PC-9 (cell line): Measurements from ENCODE around the gene CEACAM1. TPM values are rescaled to one million over a fixed set of nuclear protein-coding genes. Genes with fewer than 3 reads are reported as not detected.
"Not testable (repeated sequence)": the region's sequence is repeated elsewhere in the genome, so short reads cannot be mapped to it uniquely, and the experiment has no call there.

ENCODE experiments used
- BruUV-seq: library from RNA; stranded (reverse); fragments of 400-500 nt; replicated peaks from 2 replicates; lab custom pipeline; 2021; lab: Mats Ljungman, UMichigan
- CTCF ChIA-PET: fragments of 300-600 bp; sonication (Branson Sonifier 250); formaldehyde crosslinking; loops from one replicate; lab custom pipeline; 2022; ENCODE audit warnings: antibody characterized with exemption; lab: Charles Lee
- POLR2A ChIA-PET: fragments of 300-600 bp; sonication (Branson Sonifier 250); formaldehyde crosslinking; loops from one replicate; lab custom pipeline; 2022; ENCODE audit warnings: antibody characterized with exemption; ENCODE audit not compliant: unreplicated experiment; lab: Charles Lee
- DNase-seq, 2 experiments: peaks; one replicate each; pipeline versions ENCODE4 v3.0.0 to v3.0.0-alpha.2; 2015 to 2022; ENCODE audit warnings: mixed read lengths in 1 of 2
- H2AFZ ChIP-seq: fragments of 200-600 bp; sonication (generic); 2 replicates; pipeline ENCODE4 v1.8.1; 2017; ENCODE audit warnings: antibody characterized with exemption
- H3F3A ChIP-seq: fragments of 200-600 bp; sonication (generic); 2 replicates; pipeline ENCODE4 v1.8.1; 2017; ENCODE audit warnings: antibody characterized with exemption, mild to moderate bottlenecking, low read depth; ENCODE audit not compliant: insufficient read depth
- H3K27ac ChIP-seq: fragments of 200-600 bp; sonication (generic); 2 replicates; pipeline ENCODE4 v1.6.1; 2016; ENCODE audit warnings: mixed run types
- H3K27me3 ChIP-seq: fragments of 200-600 bp; sonication (generic); 2 replicates; pipeline ENCODE4 v1.6.1; 2016; ENCODE audit warnings: low read depth, mixed run types; ENCODE audit not compliant: insufficient read depth
- H3K36me3 ChIP-seq: fragments of 200-600 bp; sonication (generic); 2 replicates; pipeline ENCODE4 v1.6.1; 2016; ENCODE audit warnings: low read depth, mixed run types
- H3K4me1 ChIP-seq: fragments of 200-600 bp; sonication (generic); replicated peaks from 2 replicates; pipeline ENCODE4 v1.6.1; 2016; ENCODE audit warnings: mixed run types; ENCODE audit not compliant: insufficient read depth
- H3K4me2 ChIP-seq: fragments of 200-600 bp; sonication (generic); 2 replicates; pipeline ENCODE4 v1.6.1; 2017; ENCODE audit warnings: mixed run types
- H3K4me3 ChIP-seq: fragments of 200-600 bp; sonication (generic); 2 replicates; pipeline ENCODE4 v1.6.1; 2016; ENCODE audit warnings: mixed run types
- H3K79me2 ChIP-seq: fragments of 200-600 bp; sonication (generic); 2 replicates; pipeline ENCODE4 v1.6.1; 2017; ENCODE audit warnings: low read depth, mixed run types
- H3K9me2 ChIP-seq: fragments of 200-600 bp; sonication (generic); 2 replicates; pipeline ENCODE4 v1.8.1; 2017; ENCODE audit warnings: mild to moderate bottlenecking; ENCODE audit not compliant: insufficient read depth
- H3K9me3 ChIP-seq: fragments of 200-600 bp; sonication (generic); 2 replicates; pipeline ENCODE4 v1.8.1; 2016; ENCODE audit warnings: low read depth; ENCODE audit not compliant: insufficient read depth
- H4K20me1 ChIP-seq: fragments of 200-600 bp; sonication (generic); 2 replicates; pipeline ENCODE4 v1.8.1; 2017; ENCODE audit not compliant: insufficient read depth
- CTCF ChIP-seq: fragments of 200-600 bp; sonication (generic); conservative IDR thresholded peaks from 2 replicates; pipeline ENCODE4 v1.6.1; 2017; ENCODE audit warnings: mixed run types, antibody characterized with exemption, mild to moderate bottlenecking, moderate library complexity
- EZH2 ChIP-seq: fragments of 200-600 bp; sonication (generic); IDR thresholded peaks from 2 replicates; pipeline ENCODE4 v1.8.0; 2017; ENCODE audit warnings: antibody characterized with exemption, low read depth
- intact Hi-C: fragments of 100-400 bp; cut with micrococcal nuclease; formaldehyde crosslinking; loops from one replicate; pipeline ENCODE4 v1.10.0; 2022; ENCODE audit not compliant: unreplicated experiment
- total RNA-seq: library from RNA; stranded (reverse); gene quantifications from 2 replicates; pipeline ENCODE4 v1.2.3, GENCODE V29; 2021

Gene CEACAM1
- total RNA-seq, 1 experiment from 2014 or later, result 1.6 TPM

- no peak for TF ChIP-seq EZH2
- TF ChIP-seq CTCF, result no peak
- Histone ChIP-seq H3F3A (peaks cover 40% of the 10 kb centered on the region), H3K27me3 (no peaks in the 10 kb centered on the region), H3K4me2 (no peak overlapping the region), H4K20me1 (no peaks in the 10 kb centered on the region), H3K4me3 (no peak overlapping the region), H3K79me2 (no peaks in the 10 kb centered on the region), H3K36me3 (no peaks in the 10 kb centered on the region), H3K9me2 (no peaks in the 10 kb centered on the region), H3K4me1 (peaks cover 32% of the 10 kb centered on the region), H2AFZ (no peak overlapping the region), H3K27ac (no peak overlapping the region), H3K9me3 (no peaks in the 10 kb centered on the region)
- no TSS peak for BruUV-seq
- ChIA-PET CTCF (interaction anchor here (1.1 kb wide), 1 partner anchor 33 kb away, joined by 3 read pairs; no protein-coding TSS in a partner anchor), POLR2A (interaction anchor here (0.7 kb wide), 1 partner anchor 8 kb away, joined by 3 read pairs; no protein-coding TSS in a partner anchor)
- DNase-seq, result no peak
- intact Hi-C loops, result no loop called here
These were observed 61.6 kb downstream of the CEACAM1 start for GRCh38 chr19:42466521-42467182.

- no peak overlapping the region for H3K27ac ChIP-seq
- no peaks in the 10 kb centered on the region for H4K20me1 ChIP-seq
- POLR2A ChIA-PET, result no interaction called here
- intact Hi-C loops, result no loop called here
- H3K9me3 ChIP-seq, result no peaks in the 10 kb centered on the region
- BruUV-seq, result no TSS peak
- H3K36me3 ChIP-seq, result no peaks in the 10 kb centered on the region
- H3K27me3 ChIP-seq, result no peaks in the 10 kb centered on the region
- no peaks in the 10 kb centered on the region for H3K79me2 ChIP-seq
- no peak for TF ChIP-seq CTCF
- TF ChIP-seq EZH2, result no peak
- H3K4me3 ChIP-seq, result no peak overlapping the region
- no peak for DNase-seq
- CTCF ChIA-PET, result interaction anchor here (0.6 to 1.1 kb wide), 2 partner anchors 9 to 33 kb away, joined by 3 read pairs; no protein-coding TSS in a partner anchor
- H2AFZ ChIP-seq, result no peak overlapping the region
- H3F3A ChIP-seq, result peaks cover 32% of the 10 kb centered on the region
- no peak overlapping the region for H3K4me2 ChIP-seq
- H3K4me1 ChIP-seq, result peaks cover 24% of the 10 kb centered on the region
- no peaks in the 10 kb centered on the region for H3K9me2 ChIP-seq
These were observed 62.4 kb downstream of the CEACAM1 start for GRCh38 chr19:42465827-42466280.

GRCh38 chr19:42461700-42462324 lies 66.5 kb downstream of the CEACAM1 start:
- intact Hi-C loops, result no loop called here
- ChIA-PET POLR2A (no interaction called here), CTCF (no interaction called here)
- no peaks in the 10 kb centered on the region for H3K9me3 ChIP-seq
- no peak overlapping the region for H3K27ac ChIP-seq
- no peaks in the 10 kb centered on the region for H3K36me3 ChIP-seq
- H3K4me2 ChIP-seq, result no peak overlapping the region
- no peaks in the 10 kb centered on the region for H3K9me2 ChIP-seq
- H3F3A ChIP-seq, result no peaks in the 10 kb centered on the region
- DNase-seq, result no peak
- H3K27me3 ChIP-seq, result no peaks in the 10 kb centered on the region
- no peak overlapping the region for H3K4me3 ChIP-seq
- H3K4me1 ChIP-seq, result 0 out of 2 replicates have a peak, but pooled peaks cover 4% of the 10 kb centered on the region
- TF ChIP-seq CTCF, result no peak
- H4K20me1 ChIP-seq, result no peaks in the 10 kb centered on the region
- H3K79me2 ChIP-seq, result no peaks in the 10 kb centered on the region
- no peak overlapping the region for H2AFZ ChIP-seq
- no TSS peak for BruUV-seq

- H3K9me3 ChIP-seq, POLR2A ChIA-PET, H3K9me2 ChIP-seq, H3K27me3 ChIP-seq, H3K79me2 ChIP-seq, H3K27ac ChIP-seq, BruUV-seq, DNase-seq, H3K4me2 ChIP-seq, intact Hi-C loops, H3K36me3 ChIP-seq, CTCF ChIA-PET, H4K20me1 ChIP-seq, H3K4me1 ChIP-seq, H2AFZ ChIP-seq, H3K4me3 ChIP-seq, H3F3A ChIP-seq: not testable (repeated sequence)
These were observed 67.0 kb downstream of the CEACAM1 start for GRCh38 chr19:42461231-42461630.
